ENCODE measurements around the gene PARP6. TPM values are rescaled to one million over a fixed set of nuclear protein-coding genes. Genes with fewer than 3 reads are reported as not detected.

Gene PARP6
- total RNA-seq, 1 experiment from 2014 or later: 85.7 TPM

Other genes starting within 250 kb of the PARP6 start
- gene MYO9A, start 154.4 kb downstream of the PARP6 start, total RNA-seq (2021; ENCODE audit: unreplicated experiment): 41.6 TPM
- 2.9 TPM for gene SENP8, start 154.2 kb downstream of the PARP6 start, total RNA-seq (2021; ENCODE audit: unreplicated experiment)
- gene GRAMD2A, start 74.8 kb downstream of the PARP6 start, total RNA-seq (2021; ENCODE audit: unreplicated experiment): 1.3 TPM
- gene PKM, start 41.4 kb downstream of the PARP6 start, total RNA-seq (2021; ENCODE audit: unreplicated experiment): 1,590 TPM
- not detected for gene CELF6, start 47.6 kb upstream of the PARP6 start, total RNA-seq (2021; ENCODE audit: unreplicated experiment)
- gene HEXA, start 103.5 kb upstream of the PARP6 start, total RNA-seq (2021; ENCODE audit: unreplicated experiment): 199 TPM
- gene TMEM202, start 125.8 kb upstream of the PARP6 start, total RNA-seq (2021; ENCODE audit: unreplicated experiment): not detected
- gene ARIH1, start 201.8 kb upstream of the PARP6 start, total RNA-seq (2021; ENCODE audit: unreplicated experiment): 192 TPM